Measurements from ENCODE around the gene HOXC6.

DNA sequence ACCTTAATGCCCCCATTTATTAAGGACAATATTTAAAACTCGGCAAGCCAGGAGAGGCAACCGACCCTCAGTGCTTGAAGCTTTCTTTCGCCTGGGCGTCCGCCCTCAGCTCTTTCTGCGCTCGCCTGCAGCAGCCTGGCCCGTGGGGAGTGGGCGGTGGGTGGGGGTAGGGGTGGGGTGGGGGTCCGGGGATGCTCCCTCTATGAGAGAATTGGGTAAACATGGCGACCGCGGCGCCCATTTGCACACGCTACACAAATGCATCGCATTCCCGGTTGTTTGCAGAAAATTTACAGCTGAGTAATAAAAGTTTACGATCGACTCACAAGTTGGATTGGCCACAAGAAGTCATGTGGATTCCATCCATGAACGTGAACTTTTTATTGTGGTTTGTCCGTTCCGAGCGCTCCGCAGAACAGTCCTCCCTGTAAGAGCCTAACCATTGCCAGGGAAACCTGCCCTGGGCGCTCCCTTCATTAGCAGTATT is 11.7 kb upstream of the HOXC6 start:
- TF ChIP-seq CEBPB (IDR thresholded peaks at IDR 0.05; ENCODE audit: borderline replicate concordance in 1 of 2, low read depth in 2 of 2, low read length in 2 of 2) (no peak), SUZ12 (IDR thresholded peaks at IDR 0.05; ENCODE audit: unreplicated experiment) (no peak), EZH2 (IDR thresholded peaks at IDR 0.05; ENCODE audit: borderline replicate concordance, control insufficient read depth, low read depth, low read length) (no peak), SP1 (IDR thresholded peaks at IDR 0.05; ENCODE audit: low read depth, low read length) (no peak), CTCF (IDR thresholded peaks at IDR 0.05 in 2 of 3, conservative IDR thresholded peaks at IDR 0.05 in 1 of 3; ENCODE audit: control insufficient read depth in 2 of 3, extremely low read depth in 1 of 3, insufficient read depth in 1 of 3, low read depth in 3 of 3, low read length in 3 of 3) (no peak), FOXM1 (IDR thresholded peaks at IDR 0.05; ENCODE audit: low read depth, low read length) (no peak), MAX (IDR thresholded peaks at IDR 0.05; ENCODE audit: low read depth, low read length) (no peak), CBFB (IDR thresholded peaks at IDR 0.05; ENCODE audit: low read depth) (no peak), ELK1 (IDR thresholded peaks at IDR 0.05; ENCODE audit: low read depth, low read length) (no peak), HDAC2 (IDR thresholded peaks at IDR 0.05) (no peak), JUNB (IDR thresholded peaks at IDR 0.05) (no peak)
- TF ChIP-seq, protein P1, sequence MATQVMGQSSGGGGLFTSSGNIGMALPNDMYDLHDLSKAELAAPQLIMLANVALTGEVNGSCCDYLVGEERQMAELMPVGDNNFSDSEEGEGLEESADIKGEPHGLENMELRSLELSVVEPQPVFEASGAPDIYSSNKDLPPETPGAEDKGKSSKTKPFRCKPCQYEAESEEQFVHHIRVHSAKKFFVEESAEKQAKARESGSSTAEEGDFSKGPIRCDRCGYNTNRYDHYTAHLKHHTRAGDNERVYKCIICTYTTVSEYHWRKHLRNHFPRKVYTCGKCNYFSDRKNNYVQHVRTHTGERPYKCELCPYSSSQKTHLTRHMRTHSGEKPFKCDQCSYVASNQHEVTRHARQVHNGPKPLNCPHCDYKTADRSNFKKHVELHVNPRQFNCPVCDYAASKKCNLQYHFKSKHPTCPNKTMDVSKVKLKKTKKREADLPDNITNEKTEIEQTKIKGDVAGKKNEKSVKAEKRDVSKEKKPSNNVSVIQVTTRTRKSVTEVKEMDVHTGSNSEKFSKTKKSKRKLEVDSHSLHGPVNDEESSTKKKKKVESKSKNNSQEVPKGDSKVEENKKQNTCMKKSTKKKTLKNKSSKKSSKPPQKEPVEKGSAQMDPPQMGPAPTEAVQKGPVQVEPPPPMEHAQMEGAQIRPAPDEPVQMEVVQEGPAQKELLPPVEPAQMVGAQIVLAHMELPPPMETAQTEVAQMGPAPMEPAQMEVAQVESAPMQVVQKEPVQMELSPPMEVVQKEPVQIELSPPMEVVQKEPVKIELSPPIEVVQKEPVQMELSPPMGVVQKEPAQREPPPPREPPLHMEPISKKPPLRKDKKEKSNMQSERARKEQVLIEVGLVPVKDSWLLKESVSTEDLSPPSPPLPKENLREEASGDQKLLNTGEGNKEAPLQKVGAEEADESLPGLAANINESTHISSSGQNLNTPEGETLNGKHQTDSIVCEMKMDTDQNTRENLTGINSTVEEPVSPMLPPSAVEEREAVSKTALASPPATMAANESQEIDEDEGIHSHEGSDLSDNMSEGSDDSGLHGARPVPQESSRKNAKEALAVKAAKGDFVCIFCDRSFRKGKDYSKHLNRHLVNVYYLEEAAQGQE (IDR thresholded peaks at IDR 0.05; ENCODE audit: low read depth, low read length), result no peak
- TF ChIP-seq, protein P2, sequence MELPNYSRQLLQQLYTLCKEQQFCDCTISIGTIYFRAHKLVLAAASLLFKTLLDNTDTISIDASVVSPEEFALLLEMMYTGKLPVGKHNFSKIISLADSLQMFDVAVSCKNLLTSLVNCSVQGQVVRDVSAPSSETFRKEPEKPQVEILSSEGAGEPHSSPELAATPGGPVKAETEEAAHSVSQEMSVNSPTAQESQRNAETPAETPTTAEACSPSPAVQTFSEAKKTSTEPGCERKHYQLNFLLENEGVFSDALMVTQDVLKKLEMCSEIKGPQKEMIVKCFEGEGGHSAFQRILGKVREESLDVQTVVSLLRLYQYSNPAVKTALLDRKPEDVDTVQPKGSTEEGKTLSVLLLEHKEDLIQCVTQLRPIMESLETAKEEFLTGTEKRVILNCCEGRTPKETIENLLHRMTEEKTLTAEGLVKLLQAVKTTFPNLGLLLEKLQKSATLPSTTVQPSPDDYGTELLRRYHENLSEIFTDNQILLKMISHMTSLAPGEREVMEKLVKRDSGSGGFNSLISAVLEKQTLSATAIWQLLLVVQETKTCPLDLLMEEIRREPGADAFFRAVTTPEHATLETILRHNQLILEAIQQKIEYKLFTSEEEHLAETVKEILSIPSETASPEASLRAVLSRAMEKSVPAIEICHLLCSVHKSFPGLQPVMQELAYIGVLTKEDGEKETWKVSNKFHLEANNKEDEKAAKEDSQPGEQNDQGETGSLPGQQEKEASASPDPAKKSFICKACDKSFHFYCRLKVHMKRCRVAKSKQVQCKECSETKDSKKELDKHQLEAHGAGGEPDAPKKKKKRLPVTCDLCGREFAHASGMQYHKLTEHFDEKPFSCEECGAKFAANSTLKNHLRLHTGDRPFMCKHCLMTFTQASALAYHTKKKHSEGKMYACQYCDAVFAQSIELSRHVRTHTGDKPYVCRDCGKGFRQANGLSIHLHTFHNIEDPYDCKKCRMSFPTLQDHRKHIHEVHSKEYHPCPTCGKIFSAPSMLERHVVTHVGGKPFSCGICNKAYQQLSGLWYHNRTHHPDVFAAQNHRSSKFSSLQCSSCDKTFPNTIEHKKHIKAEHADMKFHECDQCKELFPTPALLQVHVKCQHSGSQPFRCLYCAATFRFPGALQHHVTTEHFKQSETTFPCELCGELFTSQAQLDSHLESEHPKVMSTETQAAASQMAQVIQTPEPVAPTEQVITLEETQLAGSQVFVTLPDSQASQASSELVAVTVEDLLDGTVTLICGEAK (IDR thresholded peaks at IDR 0.05; ENCODE audit: borderline replicate concordance), result no peak

Data from GM12878 (cell line).